Right cardiac atrium (tissue), 5 donors: ENCODE data around the gene HS3ST5. TPM values are rescaled to one million over a fixed set of nuclear protein-coding genes. Genes with fewer than 3 reads are reported as not detected.
A peak's percentile ranks its signal among the peaks of the same experiment; 100 is the strongest.

Experiments
- ATAC-seq, 2 donors: fragments of 200-7000 bp; cut with Tn5 transposase; one replicate each; pipeline versions ENCODE4 v1.8.0 to v1.9.1; 2020; ENCODE audit warnings: moderate library complexity in 2 of 2, mild to moderate bottlenecking in 1 of 2
- DNase-seq, 3 donors: peaks; one replicate each; pipeline ENCODE4 v3.0.0-alpha.2; 2020
- H3K27ac ChIP-seq: one replicate; pipeline ENCODE4 v1.5.1; 2013; ENCODE audit warnings: mild to moderate bottlenecking, low read length, control low read depth, moderate library complexity
- H3K27me3 ChIP-seq: one replicate; pipeline ENCODE4 v1.6.1; 2013; ENCODE audit not compliant: control insufficient read depth, insufficient read depth
- H3K4me1 ChIP-seq: one replicate; pipeline ENCODE4 v1.6.1; 2013; ENCODE audit warnings: low read length; ENCODE audit not compliant: control insufficient read depth, insufficient read depth
- H3K4me3 ChIP-seq: one replicate; pipeline ENCODE4 v1.5.1; 2013; ENCODE audit warnings: low read length, control low read depth
- H3K9me3 ChIP-seq: one replicate; pipeline ENCODE4 v1.6.1; 2013; ENCODE audit warnings: low read length; ENCODE audit not compliant: control insufficient read depth
- WGBS: extraction: QIAGEN DNeasy Blood & Tissue Kit; methylation state at CpG from one replicate; pipeline ENCODE4 v1.1.7; 2013; 5-methylcytosine and 5-hydroxymethylcytosine counted together
- intact Hi-C, 4 donors: fragments of 100-400 bp; cut with DNase I; formaldehyde crosslinking; loops; one replicate each; pipeline versions ENCODE4 v1.11.0 to v1.14.0; 2022 to 2023
- polyA plus RNA-seq: library from polyadenylated mRNA; stranded (reverse); fragments of 200-250 nt; gene quantifications from one replicate; pipeline ENCODE4 v1.2.3, GENCODE V29; 2013
- total RNA-seq, 4 donors: library from RNA; stranded (reverse); fragmentation: NEBNext Ultra II Directional; extraction: Animal tissue kit (Norgen Biotek cat#: 25700); gene quantifications; one replicate each; pipeline ENCODE4 v1.2.1, GENCODE V29; 2021
- donor health status: healthy with polysubstance abuse.
- donor health status: DM: no; HTN: yes; CAD: no.
- donor health status: DM: no; HTN: no; CAD: no.
- donor health status: DM: no; HTN: yes; CAD: no; lungs with severe emphysema.
- donor health status: DM: yes; HTN: yes; CAD: no.

The HS3ST5 gene
- total and polyA plus RNA-seq, 5 donors = not detected

DNA sequence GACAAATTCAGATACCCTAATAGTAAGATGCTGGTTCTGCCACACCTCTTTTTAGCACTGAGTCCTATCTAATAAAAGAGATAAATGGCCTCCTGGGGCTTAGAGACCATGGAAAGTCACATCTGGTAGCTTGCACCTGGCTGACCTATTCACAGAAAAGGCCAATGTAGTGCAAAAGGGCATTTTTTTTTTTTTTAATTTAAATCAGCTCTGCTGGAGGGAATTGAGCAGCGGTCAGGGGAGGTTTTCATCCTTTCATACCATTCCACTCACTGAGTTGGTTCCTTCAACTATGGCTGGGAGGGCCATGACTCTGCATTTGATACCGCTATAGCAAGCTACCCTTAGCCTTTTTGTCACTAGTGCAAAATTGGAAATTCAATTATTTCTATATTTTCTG, 20.1 kb upstream of the HS3ST5 start:
- H3K27ac ChIP-seq = no peak overlapping the region
- no peak for DNase-seq
- intact Hi-C loops = no loop called here
- 97% methylated on average over 2 of the region's 2 CpGs for WGBS
- H3K9me3 ChIP-seq = no peaks in the 10 kb centered on the region
- H3K4me3 ChIP-seq = no peak overlapping the region
- H3K27me3 ChIP-seq = no peaks in the 10 kb centered on the region
- ATAC-seq = no peak
- H3K4me1 ChIP-seq = no peaks in the 10 kb centered on the region

DNA sequence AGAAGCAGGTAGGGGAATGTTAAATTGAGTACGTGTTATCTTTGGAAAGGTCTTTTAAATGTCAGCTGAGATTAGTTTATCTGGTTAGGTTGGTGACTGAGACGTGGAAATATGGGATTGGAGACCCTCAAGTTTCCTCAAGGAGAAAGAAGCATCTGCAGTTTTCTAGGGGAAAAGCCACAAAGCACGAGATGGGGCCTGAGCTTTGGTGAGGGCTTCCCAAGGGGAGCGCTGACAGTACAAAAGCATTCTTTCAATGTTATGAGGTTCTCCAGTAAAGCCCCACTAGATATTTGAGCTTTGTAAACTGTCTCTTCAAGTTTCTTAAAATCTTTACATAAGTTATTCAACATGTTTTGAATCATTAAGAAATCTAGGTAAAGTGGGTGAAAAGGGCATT, 19.6 kb upstream of the HS3ST5 start:
- DNase-seq (no peak), ATAC-seq (no peak)
- Histone ChIP-seq H3K9me3 (no peaks in the 10 kb centered on the region), H3K4me1 (no peaks in the 10 kb centered on the region), H3K4me3 (no peak overlapping the region), H3K27ac (no peak overlapping the region), H3K27me3 (no peaks in the 10 kb centered on the region)
- intact Hi-C loops = no loop called here
- 66% methylated on average over 4 of the region's 4 CpGs for WGBS

GRCh38 chr6:114361036-114361435, 18.2 kb upstream of the HS3ST5 start:
- 60% methylated on average over 1 of the region's 1 CpG for WGBS
- Histone ChIP-seq H3K4me1 (no peaks in the 10 kb centered on the region), H3K4me3 (no peak overlapping the region), H3K27ac (no peak overlapping the region), H3K9me3 (no peaks in the 10 kb centered on the region), H3K27me3 (no peaks in the 10 kb centered on the region)
- ATAC-seq (no peak), DNase-seq (no peak)
- intact Hi-C loops = no loop called here

GRCh38 chr6:114355300-114355699, 12.5 kb upstream of the HS3ST5 start:
- Histone ChIP-seq H3K4me1 (no peaks in the 10 kb centered on the region), H3K9me3 (no peaks in the 10 kb centered on the region), H3K4me3 (no peak overlapping the region), H3K27ac (no peak overlapping the region), H3K27me3 (no peaks in the 10 kb centered on the region)
- intact Hi-C loops = no loop called here
- no peak for ATAC-seq
- DNase-seq = no peak

DNA sequence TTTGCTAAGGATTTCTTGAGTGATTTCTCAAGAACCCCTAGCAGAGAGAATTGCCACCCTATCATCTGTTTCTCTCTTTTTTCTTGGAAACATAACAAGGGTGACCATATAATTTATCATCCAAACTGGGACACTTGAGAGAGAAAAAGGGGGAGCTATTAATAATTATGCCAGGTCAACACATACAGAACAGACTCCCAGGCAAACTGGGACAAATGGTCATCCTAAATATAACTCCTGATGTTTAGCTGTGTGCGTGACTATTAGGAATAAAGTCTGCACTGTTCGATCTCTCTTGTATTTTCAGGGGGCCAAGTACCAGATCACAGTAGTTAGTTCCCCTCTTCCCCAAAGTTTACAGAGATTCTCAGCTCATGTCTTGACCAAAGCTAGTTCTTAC, 11.7 kb upstream of the HS3ST5 start:
- 85% methylated on average over 2 of the region's 2 CpGs for WGBS
- no peaks in the 10 kb centered on the region for H3K27me3 ChIP-seq
- intact Hi-C loops = no loop called here
- ATAC-seq (no peak), DNase-seq (no peak)
- H3K27ac ChIP-seq = no peak overlapping the region
- no peaks in the 10 kb centered on the region for H3K9me3 ChIP-seq
- no peaks in the 10 kb centered on the region for H3K4me1 ChIP-seq
- no peak overlapping the region for H3K4me3 ChIP-seq

DNA sequence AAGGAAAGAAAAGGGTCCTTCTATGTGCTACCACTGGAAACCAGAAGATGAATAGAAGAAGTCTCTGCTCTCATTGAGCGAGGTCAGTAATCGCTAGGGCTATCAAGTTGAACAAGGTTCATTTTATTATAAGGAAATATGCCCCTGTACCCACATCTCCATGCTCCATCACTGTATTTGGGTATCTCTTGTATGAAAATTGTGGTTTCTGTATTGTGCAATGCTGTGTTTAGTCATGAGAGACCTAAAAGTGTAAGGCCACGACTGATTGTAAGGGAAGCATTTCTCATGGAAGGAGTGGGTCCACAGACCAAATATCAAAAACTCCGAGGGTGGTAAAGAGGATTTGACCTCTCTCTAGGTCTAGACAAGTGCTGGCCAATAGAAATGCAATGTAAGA, 3.6 kb upstream of the HS3ST5 start:
- Histone ChIP-seq H3K27me3 (no peaks in the 10 kb centered on the region), H3K9me3 (no peaks in the 10 kb centered on the region), H3K27ac (no peak overlapping the region), H3K4me1 (no peaks in the 10 kb centered on the region), H3K4me3 (no peak overlapping the region)
- ATAC-seq (no peak), DNase-seq (no peak)
- intact Hi-C loops = no loop called here
- 88% methylated on average over 4 of the region's 4 CpGs for WGBS

DNA sequence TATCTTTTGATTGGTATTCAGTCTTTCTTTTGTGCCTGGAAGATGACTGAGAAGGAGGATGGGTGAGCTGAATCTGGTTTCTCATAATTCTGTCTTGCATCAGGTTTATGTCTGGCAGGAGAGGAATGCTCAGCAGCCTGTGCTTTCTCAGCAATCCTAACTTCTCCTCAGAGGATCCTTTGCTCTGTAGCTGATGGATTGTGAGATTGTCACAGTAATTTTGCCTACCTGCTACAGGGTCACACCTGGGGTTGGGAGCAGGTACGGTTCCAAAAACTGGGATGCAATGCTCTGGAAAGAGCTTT, 2.1 kb upstream of the HS3ST5 start:
- H3K9me3 ChIP-seq = no peaks in the 10 kb centered on the region
- DNase-seq (no peak), ATAC-seq (no peak)
- H3K4me1 ChIP-seq = no peaks in the 10 kb centered on the region
- no peaks in the 10 kb centered on the region for H3K27me3 ChIP-seq
- WGBS = 85% methylated on average over 1 of the region's 1 CpG
- no peak overlapping the region for H3K27ac ChIP-seq
- no peak overlapping the region for H3K4me3 ChIP-seq
- intact Hi-C loops = no loop called here

DNA sequence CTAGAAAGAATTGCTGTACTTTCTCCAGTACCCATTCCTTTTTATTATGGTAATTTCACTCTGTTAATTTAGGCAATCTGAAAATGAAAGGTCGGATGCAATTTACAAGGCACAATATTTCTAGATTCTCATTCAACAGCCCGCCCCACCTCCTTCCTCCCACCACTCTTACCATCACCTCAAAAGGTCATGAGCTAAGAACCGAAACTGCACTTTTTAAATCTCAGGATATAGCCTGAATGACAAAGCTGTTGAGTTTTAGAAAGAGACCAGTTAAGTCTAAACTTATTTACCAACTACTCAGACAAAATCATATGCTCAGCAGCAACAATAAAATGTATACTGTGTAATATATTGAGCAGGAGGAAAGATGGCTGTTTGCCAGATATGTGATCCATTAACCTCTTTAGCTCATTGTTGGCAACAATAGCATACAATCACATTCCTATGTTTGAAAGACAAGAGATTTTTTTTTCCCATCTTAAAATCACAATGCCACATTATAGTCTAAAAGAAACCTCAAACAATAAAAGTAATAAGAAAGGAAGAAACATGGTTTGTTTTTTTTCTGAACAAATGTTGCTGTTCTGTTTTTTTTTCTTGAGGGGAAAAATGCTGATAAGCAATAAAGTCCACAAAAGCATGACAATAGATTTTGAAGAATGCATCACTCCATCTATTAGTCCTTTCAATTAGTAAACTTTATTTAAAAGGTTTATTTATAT, 1.6 kb upstream of the HS3ST5 start:
- DNase-seq (no peak), ATAC-seq (no peak)
- WGBS = 55% methylated on average over 3 of the region's 3 CpGs
- Histone ChIP-seq H3K27me3 (no peaks in the 10 kb centered on the region), H3K4me3 (no peak overlapping the region), H3K9me3 (no peaks in the 10 kb centered on the region), H3K4me1 (no peaks in the 10 kb centered on the region), H3K27ac (no peak overlapping the region)
- intact Hi-C loops = no loop called here

- no peak overlapping the region for H3K4me3 ChIP-seq
- 27% methylated on average over 2 of the region's 2 CpGs for WGBS
- no peaks in the 10 kb centered on the region for H3K4me1 ChIP-seq
- intact Hi-C loops = no loop called here
- DNase-seq (no peak), ATAC-seq (no peak)
- H3K27me3 ChIP-seq = no peaks in the 10 kb centered on the region
- no peaks in the 10 kb centered on the region for H3K9me3 ChIP-seq
- H3K27ac ChIP-seq = no peak overlapping the region
Measured at GRCh38 chr6:114343782-114344144, 940 bp upstream of the HS3ST5 start.

- H3K9me3 ChIP-seq = no peaks in the 10 kb centered on the region
- ATAC-seq (peak in 1 of 2 donors; percentile 16), DNase-seq (peak in 1 of 3 donors; percentile 32)
- intact Hi-C loops = no loop called here
- H3K27ac ChIP-seq = no peak overlapping the region
- H3K4me3 ChIP-seq = peak overlapping the region; percentile 22
- no peaks in the 10 kb centered on the region for H3K27me3 ChIP-seq
- no peaks in the 10 kb centered on the region for H3K4me1 ChIP-seq
- WGBS = under 1% methylated on average over 92 of the region's 92 CpGs
Measured at GRCh38 chr6:114342086-114342825, 567 bp downstream of the HS3ST5 start.

GRCh38 chr6:114339706-114340105, 3.1 kb downstream of the HS3ST5 start:
- intact Hi-C loops = no loop called here
- DNase-seq = no peak
- no peaks in the 10 kb centered on the region for H3K4me1 ChIP-seq
- H3K4me3 ChIP-seq = no peak overlapping the region
- no peak for ATAC-seq
- WGBS = 15% methylated on average over 1 of the region's 1 CpG
- H3K9me3 ChIP-seq = no peaks in the 10 kb centered on the region
- H3K27ac ChIP-seq = no peak overlapping the region
- H3K27me3 ChIP-seq = no peaks in the 10 kb centered on the region

- Histone ChIP-seq H3K9me3 (no peaks in the 10 kb centered on the region), H3K4me3 (no peak overlapping the region), H3K27ac (no peak overlapping the region), H3K27me3 (no peaks in the 10 kb centered on the region), H3K4me1 (no peaks in the 10 kb centered on the region)
- 81% methylated on average over 4 of the region's 4 CpGs for WGBS
- no peak for DNase-seq
- no peak for ATAC-seq
- intact Hi-C loops = no loop called here
Measured at GRCh38 chr6:114334237-114334636, 8.6 kb downstream of the HS3ST5 start.
